DND-41 (cell line): ENCODE data around the gene GNB2.

Experiments used
- EZH2 ChIP-seq: IDR thresholded peaks from 3 replicates; pipeline ENCODE4 v1.6.1; 2012; ENCODE audit warnings: borderline replicate concordance, low read depth, mild to moderate bottlenecking, moderate library complexity, low read length, inconsistent platforms; ENCODE audit not compliant: severe bottlenecking
- TF ChIP-seq, protein P1 (sequence below): IDR thresholded peaks from 2 replicates; pipeline ENCODE4 v1.5.1; 2012; ENCODE audit warnings: borderline replicate concordance, low read length, moderate library complexity, mild to moderate bottlenecking; ENCODE audit not compliant: poor library complexity, severe bottlenecking; ENCODE audit errors: extremely low read depth

- TF ChIP-seq, protein P1, sequence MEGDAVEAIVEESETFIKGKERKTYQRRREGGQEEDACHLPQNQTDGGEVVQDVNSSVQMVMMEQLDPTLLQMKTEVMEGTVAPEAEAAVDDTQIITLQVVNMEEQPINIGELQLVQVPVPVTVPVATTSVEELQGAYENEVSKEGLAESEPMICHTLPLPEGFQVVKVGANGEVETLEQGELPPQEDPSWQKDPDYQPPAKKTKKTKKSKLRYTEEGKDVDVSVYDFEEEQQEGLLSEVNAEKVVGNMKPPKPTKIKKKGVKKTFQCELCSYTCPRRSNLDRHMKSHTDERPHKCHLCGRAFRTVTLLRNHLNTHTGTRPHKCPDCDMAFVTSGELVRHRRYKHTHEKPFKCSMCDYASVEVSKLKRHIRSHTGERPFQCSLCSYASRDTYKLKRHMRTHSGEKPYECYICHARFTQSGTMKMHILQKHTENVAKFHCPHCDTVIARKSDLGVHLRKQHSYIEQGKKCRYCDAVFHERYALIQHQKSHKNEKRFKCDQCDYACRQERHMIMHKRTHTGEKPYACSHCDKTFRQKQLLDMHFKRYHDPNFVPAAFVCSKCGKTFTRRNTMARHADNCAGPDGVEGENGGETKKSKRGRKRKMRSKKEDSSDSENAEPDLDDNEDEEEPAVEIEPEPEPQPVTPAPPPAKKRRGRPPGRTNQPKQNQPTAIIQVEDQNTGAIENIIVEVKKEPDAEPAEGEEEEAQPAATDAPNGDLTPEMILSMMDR, result no peak
- no peak for TF ChIP-seq EZH2
Observed at GRCh38 chr7:100674411-100675104, 1.0 kb downstream of the GNB2 start.
